ENCODE data around the gene TCTA. TPM values are rescaled to one million over a fixed set of nuclear protein-coding genes. Genes with fewer than 3 reads are reported as not detected.
A peak's percentile ranks its signal among the peaks of the same experiment; 100 is the strongest.

The TCTA gene
- total RNA-seq, 1 experiment from 2014 or later: 17.2 TPM

- no peak overlapping the region for H3K4me3 Mint-ChIP-seq (ENCODE audit: unreplicated experiment)
- H3K9me3 Mint-ChIP-seq (ENCODE audit: unreplicated experiment): no peaks in the 10 kb centered on the region
- ChIA-PET CTCF (no interaction called here), POLR2A (interaction anchor here (0.9 to 1.3 kb wide), 2 partner anchors 9 to 26 kb away, joined by 3 read pairs; partner anchors contain the start of genes RHOA and TCTA)
- no TSS peak for BruUV-seq (replicated peaks)
- peaks cover 12% of the 10 kb centered on the region for H3K36me3 Mint-ChIP-seq (ENCODE audit: insufficient read depth, unreplicated experiment)
- peaks cover 14% of the 10 kb centered on the region for H3K4me1 Mint-ChIP-seq (ENCODE audit: insufficient read depth, unreplicated experiment)
- no peak for TF ChIP-seq CTCF (IDR thresholded peaks at IDR 0.05; ENCODE audit: unreplicated experiment)
- intact Hi-C loops (cut with micrococcal nuclease): no loop called here
- no peaks in the 10 kb centered on the region for H3K27me3 Mint-ChIP-seq (ENCODE audit: insufficient read depth, unreplicated experiment)
- no peak overlapping the region for H3K27ac Mint-ChIP-seq (ENCODE audit: low read depth, unreplicated experiment)
- DNase-seq (ENCODE audit: unreplicated experiment): no peak
These were observed 26.6 kb upstream of the TCTA start for GRCh38 chr3:49385617-49386016.

GRCh38 chr3:49386056-49386756 is 26.0 kb upstream of the TCTA start:
- ChIA-PET POLR2A (interaction anchor here (0.7 to 1.3 kb wide), 3 partner anchors 8 to 57 kb away, joined by 3 to 4 read pairs (median 3); partner anchors contain the start of genes RHOA and TCTA), CTCF (interaction anchor here (0.7 kb wide), 1 partner anchor 468 kb away, joined by 3 read pairs; no protein-coding TSS in a partner anchor)
- no peak for DNase-seq (ENCODE audit: unreplicated experiment)
- no peaks in the 10 kb centered on the region for H3K9me3 Mint-ChIP-seq (ENCODE audit: unreplicated experiment)
- TF ChIP-seq CTCF (IDR thresholded peaks at IDR 0.05; ENCODE audit: unreplicated experiment): no peak
- no TSS peak for BruUV-seq (replicated peaks)
- H3K4me3 Mint-ChIP-seq (ENCODE audit: unreplicated experiment): no peak overlapping the region
- intact Hi-C loops (cut with micrococcal nuclease): no loop called here
- H3K27me3 Mint-ChIP-seq (ENCODE audit: insufficient read depth, unreplicated experiment): no peaks in the 10 kb centered on the region
- H3K27ac Mint-ChIP-seq (ENCODE audit: low read depth, unreplicated experiment): no peak overlapping the region
- H3K4me1 Mint-ChIP-seq (ENCODE audit: insufficient read depth, unreplicated experiment): peaks cover 14% of the 10 kb centered on the region
- peaks cover 12% of the 10 kb centered on the region for H3K36me3 Mint-ChIP-seq (ENCODE audit: insufficient read depth, unreplicated experiment)

- no peak overlapping the region for H3K27ac Mint-ChIP-seq (ENCODE audit: low read depth, unreplicated experiment)
- peaks cover 11% of the 10 kb centered on the region for H3K36me3 Mint-ChIP-seq (ENCODE audit: insufficient read depth, unreplicated experiment)
- no peak for TF ChIP-seq CTCF (IDR thresholded peaks at IDR 0.05; ENCODE audit: unreplicated experiment)
- ChIA-PET POLR2A (interaction anchor here (0.9 to 1.4 kb wide), 3 partner anchors 9 to 54 kb away, joined by 3 to 4 read pairs (median 4); partner anchors contain the start of gene TCTA), CTCF (interaction anchor here (0.7 kb wide), 1 partner anchor 205 kb away, joined by 5 read pairs; no protein-coding TSS in a partner anchor)
- H3K27me3 Mint-ChIP-seq (ENCODE audit: insufficient read depth, unreplicated experiment): no peaks in the 10 kb centered on the region
- BruUV-seq (replicated peaks): no TSS peak
- peaks cover 14% of the 10 kb centered on the region for H3K4me1 Mint-ChIP-seq (ENCODE audit: insufficient read depth, unreplicated experiment)
- H3K9me3 Mint-ChIP-seq (ENCODE audit: unreplicated experiment): no peaks in the 10 kb centered on the region
- no peak for DNase-seq (ENCODE audit: unreplicated experiment)
- no peak overlapping the region for H3K4me3 Mint-ChIP-seq (ENCODE audit: unreplicated experiment)
- intact Hi-C loops (cut with micrococcal nuclease): no loop called here
These were observed 24.5 kb upstream of the TCTA start for GRCh38 chr3:49387721-49388120.

GRCh38 chr3:49388289-49388820 is 23.9 kb upstream of the TCTA start:
- ChIA-PET CTCF (interaction anchor here (0.6 to 0.7 kb wide), 2 partner anchors 62 to 205 kb away, joined by 3 to 5 read pairs; no protein-coding TSS in a partner anchor), POLR2A (interaction anchor here (0.9 to 1.9 kb wide), 5 partner anchors 10 to 53 kb away, joined by 3 to 5 read pairs (median 4); partner anchors contain the start of gene TCTA)
- intact Hi-C loops (cut with micrococcal nuclease): no loop called here

More at GRCh38 chr3:49388289-49388820, 23.9 kb upstream of the TCTA start:
- no peak for DNase-seq (ENCODE audit: unreplicated experiment)
- no peak overlapping the region for H3K4me3 Mint-ChIP-seq (ENCODE audit: unreplicated experiment)
- peak overlapping the region; percentile 9 for H3K27ac Mint-ChIP-seq (ENCODE audit: low read depth, unreplicated experiment)
- BruUV-seq (replicated peaks): no TSS peak
- H3K27me3 Mint-ChIP-seq (ENCODE audit: insufficient read depth, unreplicated experiment): no peaks in the 10 kb centered on the region
- no peaks in the 10 kb centered on the region for H3K9me3 Mint-ChIP-seq (ENCODE audit: unreplicated experiment)
- H3K36me3 Mint-ChIP-seq (ENCODE audit: insufficient read depth, unreplicated experiment): peaks cover 12% of the 10 kb centered on the region
- peaks cover 14% of the 10 kb centered on the region for H3K4me1 Mint-ChIP-seq (ENCODE audit: insufficient read depth, unreplicated experiment)
- no peak for TF ChIP-seq CTCF (IDR thresholded peaks at IDR 0.05; ENCODE audit: unreplicated experiment)
